LoVo (cell line): Measurements from ENCODE around the gene SLC10A2.
"Not testable (repeated sequence)": the region's sequence is repeated elsewhere in the genome, so short reads cannot be mapped to it uniquely, and the experiment has no call there.

Experiments used
- DNase-seq: peaks from one replicate; pipeline ENCODE4 v3.0.0-alpha.2; 2016; ENCODE audit warnings: low spot score

Gene SLC10A2

GRCh38 chr13:103066079-103066780 lies at the start of gene SLC10A2:
SLC10A2 (minus strand) TSS chr13:103066417; CDS start chr13:103066249, 168 bp downstream.
- DNase-seq: no peak

GRCh38 chr13:103107580-103107979 lies 41.4 kb upstream of the SLC10A2 start:
- DNase-seq: no peak

- no peak for DNase-seq
These were observed 38.1 kb upstream of the SLC10A2 start for GRCh38 chr13:103104340-103104739.

- DNase-seq: not testable (repeated sequence)
These were observed 37.2 kb upstream of the SLC10A2 start for GRCh38 chr13:103103456-103103855.

DNA sequence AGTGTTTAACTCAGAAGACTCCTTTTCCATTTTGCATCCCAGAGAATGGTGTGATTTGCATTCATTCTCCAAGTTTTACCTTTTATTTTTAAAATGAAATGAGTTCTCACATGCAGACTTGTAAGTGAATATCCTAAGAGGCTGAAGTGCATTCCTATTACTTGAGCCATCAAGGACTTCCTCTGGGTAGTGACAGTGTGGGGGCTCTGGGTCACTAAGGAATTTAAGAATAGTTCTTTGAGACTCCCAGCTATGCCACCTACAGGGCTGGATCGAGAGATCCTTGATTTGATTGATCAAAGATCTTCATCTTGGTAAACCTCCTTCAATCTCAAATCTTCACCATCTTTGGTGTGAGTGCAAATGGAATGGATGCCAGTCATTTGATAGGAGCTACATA lies 36.3 kb upstream of the SLC10A2 start:
- no peak for DNase-seq

GRCh38 chr13:103101901-103102300 lies 35.7 kb upstream of the SLC10A2 start:
- no peak for DNase-seq

- no peak for DNase-seq
These were observed 35.3 kb upstream of the SLC10A2 start for GRCh38 chr13:103101500-103101899.

DNA sequence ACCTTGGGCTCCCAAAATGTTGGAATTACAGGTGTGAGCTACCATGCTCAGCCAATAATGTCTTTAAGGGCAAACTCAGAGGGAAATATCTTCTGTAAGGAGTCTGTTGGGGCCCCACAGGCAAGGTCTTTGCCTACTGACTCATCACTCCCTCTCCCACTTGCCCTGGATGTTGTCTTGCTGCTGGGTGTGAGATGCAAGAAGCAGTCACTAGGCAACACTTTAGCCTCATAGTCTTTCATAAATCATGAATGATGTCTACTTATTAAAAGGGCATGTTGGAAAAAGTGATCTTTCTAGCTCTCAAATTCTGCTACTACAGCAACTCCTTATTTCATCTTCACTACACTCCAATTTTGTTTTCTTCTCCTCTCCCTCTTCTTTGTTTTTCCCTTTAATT lies 34.6 kb upstream of the SLC10A2 start:
- DNase-seq: no peak

- DNase-seq: no peak
These were observed 33.6 kb upstream of the SLC10A2 start for GRCh38 chr13:103099722-103100293.

DNA sequence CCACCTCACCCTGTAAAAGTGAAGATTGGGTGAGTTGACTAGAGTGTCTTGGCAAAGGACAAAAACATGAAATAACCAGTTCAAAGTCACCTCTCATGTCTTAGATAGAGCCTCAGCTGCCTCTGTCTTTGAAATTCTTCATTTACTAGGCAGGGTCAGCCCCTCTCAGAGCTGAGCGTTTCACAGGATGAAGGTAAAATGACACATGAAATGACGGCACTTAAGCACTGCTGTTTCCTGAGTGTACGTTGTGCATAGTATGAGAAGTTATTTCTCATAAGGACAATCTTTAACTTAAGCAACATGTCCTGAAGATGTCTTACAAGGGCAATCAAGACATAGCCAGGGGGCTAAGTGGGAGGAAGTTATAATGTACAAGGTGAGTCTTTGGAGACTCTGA lies 32.3 kb upstream of the SLC10A2 start:
- DNase-seq: no peak

DNA sequence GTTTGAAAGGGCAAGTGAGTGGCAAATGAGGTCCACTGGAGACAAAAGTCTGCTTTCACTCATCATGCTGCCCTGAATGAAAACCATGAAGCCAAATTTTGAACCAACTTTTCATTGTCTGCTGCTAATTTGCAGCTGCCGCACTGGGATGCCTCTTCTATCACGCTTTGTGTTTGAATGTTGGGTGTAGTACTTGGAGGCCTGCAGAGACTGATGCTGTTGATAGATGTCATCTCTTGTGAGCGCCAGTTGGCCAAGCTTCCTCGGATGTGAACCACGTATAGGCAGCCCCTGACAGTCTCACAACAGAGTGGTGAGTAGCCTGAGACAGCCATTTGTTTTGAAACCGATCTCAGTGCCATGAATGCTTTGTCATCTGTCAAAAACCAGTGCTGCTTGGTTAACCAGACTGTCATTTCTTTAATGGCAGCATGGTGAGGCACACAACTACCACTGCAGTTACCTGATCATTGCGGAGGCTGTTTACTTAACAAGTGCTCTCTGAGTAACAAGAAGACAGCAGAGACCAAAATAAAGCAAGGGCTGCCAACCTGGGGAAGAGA lies 31.2 kb upstream of the SLC10A2 start:
- DNase-seq: no peak

DNA sequence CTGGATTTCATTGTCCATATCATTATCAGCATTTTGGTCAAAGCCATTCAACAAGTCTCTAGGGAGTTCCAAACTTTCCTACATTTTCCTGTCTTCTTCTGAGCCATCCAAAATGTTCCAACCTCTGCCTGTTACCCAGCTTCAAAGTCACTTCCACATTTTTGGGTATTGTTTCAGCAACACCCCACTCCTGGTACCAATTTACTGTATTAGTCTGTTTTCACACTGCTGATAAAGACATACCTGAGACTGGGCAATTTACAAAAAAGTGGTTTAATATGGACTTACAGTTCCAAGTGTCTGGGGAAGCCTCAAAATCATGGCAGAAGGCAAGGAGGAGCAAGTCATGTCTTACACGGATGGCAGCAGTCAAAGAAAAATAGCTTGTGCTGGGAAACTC lies 27.4 kb upstream of the SLC10A2 start:
- not testable (repeated sequence) for DNase-seq

- DNase-seq: no peak
These were observed 21.1 kb upstream of the SLC10A2 start for GRCh38 chr13:103087275-103087674.

- no peak for DNase-seq
These were observed 15.2 kb upstream of the SLC10A2 start for GRCh38 chr13:103081435-103081834.

- DNase-seq: no peak
These were observed 11.9 kb upstream of the SLC10A2 start for GRCh38 chr13:103078158-103078557.

DNA sequence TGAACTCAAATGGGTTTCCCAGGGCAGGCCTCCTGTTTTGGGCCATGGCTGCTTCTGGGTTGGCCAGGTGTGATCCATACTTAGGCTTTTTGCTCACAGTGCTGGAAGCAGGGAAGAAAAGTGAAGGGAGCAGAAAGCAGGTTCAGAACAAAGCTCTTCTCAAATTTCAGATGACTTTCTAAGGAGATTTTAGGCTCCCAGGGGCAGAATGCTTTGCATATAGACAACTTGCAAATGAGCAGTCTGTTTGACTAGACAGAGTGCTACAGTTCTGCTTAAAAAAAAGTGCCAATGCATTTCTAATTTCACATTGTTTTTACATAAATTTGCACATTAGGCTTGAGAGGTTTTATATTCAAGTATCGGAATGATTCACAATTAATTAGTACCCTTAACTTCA lies 2.6 kb upstream of the SLC10A2 start:
- no peak for DNase-seq

DNA sequence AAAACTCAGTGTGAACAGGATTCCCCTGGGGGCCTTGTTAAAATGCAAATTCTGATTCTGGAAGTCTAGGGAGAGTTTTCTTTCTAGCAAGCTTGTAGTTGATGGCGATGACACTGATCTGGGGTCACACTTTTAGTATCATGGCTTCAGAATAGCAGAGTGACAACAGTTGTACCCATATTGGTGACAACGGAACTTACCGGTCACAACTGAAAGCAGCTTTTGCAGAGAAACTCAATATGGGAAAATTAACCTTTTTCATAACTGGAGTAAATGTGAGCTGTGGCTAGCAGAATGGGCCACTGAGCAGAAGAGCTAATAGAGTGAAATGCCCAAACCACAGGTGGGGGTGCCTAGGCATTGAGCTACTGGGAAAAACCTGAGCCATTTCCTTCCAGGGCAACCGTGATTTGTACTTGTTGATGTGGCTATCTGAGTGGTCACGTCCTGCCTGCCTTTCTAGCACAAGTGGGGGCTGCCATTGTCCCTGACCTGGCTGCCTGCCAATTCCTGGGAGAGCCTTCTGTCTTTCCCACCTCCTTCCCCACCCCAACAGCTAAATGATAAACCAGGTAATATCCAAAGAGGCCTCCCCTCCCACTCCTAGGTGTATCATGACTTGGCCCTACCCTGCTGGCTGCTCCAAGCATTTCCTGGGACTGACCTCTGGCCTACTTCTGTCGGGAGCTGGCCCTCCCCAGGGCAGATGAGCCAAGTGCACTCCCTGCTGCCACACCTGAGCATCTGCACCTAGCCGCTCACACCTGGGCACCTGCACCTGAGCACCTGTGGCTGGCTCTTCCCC lies 1.7 kb upstream of the SLC10A2 start:
- no peak for DNase-seq

GRCh38 chr13:103066781-103067345 lies 646 bp upstream of the SLC10A2 start:
- DNase-seq: no peak

- DNase-seq: no peak
These were observed 2.8 kb downstream of the SLC10A2 start for GRCh38 chr13:103063376-103063775.

GRCh38 chr13:103062079-103062478 lies 4.1 kb downstream of the SLC10A2 start:
- DNase-seq: no peak

GRCh38 chr13:103056008-103056407 lies 10.2 kb downstream of the SLC10A2 start:
- no peak for DNase-seq

DNA sequence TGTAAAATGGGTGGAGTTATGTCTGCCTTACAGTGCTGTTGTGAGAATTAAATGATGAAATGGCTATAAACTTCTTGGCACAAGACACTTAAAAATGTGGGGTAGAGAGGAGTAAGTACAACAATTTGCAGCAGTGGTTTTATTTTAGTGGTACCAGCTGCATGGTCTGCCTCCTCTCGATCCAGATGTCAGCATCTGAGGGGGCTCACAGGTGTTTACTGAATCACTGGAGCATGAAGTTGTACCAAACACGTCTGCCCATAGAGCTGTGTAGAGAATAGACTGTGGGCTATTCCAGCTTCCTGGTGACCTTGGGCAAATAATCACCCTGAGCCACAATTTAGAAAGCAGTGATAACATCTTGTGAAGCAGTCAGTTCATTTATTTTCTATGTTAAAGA lies 11.1 kb downstream of the SLC10A2 start:
- DNase-seq: no peak
